ENCODE data around the gene PPIF.

PPIF gene

GRCh38 chr10:79324032-79324695, 23.1 kb upstream of the PPIF start:
- peaks cover 47 to 49% of the 10 kb centered on the region in 2 experiments for H3K4me1 ChIP-seq (ENCODE audit: control insufficient read depth in 1 of 2, insufficient read depth in 1 of 2, low read depth in 1 of 2, low read length in 1 of 2)
- TF ChIP-seq, protein P1, sequence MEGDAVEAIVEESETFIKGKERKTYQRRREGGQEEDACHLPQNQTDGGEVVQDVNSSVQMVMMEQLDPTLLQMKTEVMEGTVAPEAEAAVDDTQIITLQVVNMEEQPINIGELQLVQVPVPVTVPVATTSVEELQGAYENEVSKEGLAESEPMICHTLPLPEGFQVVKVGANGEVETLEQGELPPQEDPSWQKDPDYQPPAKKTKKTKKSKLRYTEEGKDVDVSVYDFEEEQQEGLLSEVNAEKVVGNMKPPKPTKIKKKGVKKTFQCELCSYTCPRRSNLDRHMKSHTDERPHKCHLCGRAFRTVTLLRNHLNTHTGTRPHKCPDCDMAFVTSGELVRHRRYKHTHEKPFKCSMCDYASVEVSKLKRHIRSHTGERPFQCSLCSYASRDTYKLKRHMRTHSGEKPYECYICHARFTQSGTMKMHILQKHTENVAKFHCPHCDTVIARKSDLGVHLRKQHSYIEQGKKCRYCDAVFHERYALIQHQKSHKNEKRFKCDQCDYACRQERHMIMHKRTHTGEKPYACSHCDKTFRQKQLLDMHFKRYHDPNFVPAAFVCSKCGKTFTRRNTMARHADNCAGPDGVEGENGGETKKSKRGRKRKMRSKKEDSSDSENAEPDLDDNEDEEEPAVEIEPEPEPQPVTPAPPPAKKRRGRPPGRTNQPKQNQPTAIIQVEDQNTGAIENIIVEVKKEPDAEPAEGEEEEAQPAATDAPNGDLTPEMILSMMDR (IDR thresholded peaks at IDR 0.05): no peak
- no peaks in the 10 kb centered on the region for H3K36me3 ChIP-seq
- H3K27me3 ChIP-seq: no peaks in the 10 kb centered on the region
- no peak overlapping the region for H3K4me3 ChIP-seq (ENCODE audit: low read depth in 1 of 2, low read length in 1 of 2)
- peak overlapping the region; percentile 81 for H3K27ac ChIP-seq
- H3K9me3 ChIP-seq: no peaks in the 10 kb centered on the region

DNA sequence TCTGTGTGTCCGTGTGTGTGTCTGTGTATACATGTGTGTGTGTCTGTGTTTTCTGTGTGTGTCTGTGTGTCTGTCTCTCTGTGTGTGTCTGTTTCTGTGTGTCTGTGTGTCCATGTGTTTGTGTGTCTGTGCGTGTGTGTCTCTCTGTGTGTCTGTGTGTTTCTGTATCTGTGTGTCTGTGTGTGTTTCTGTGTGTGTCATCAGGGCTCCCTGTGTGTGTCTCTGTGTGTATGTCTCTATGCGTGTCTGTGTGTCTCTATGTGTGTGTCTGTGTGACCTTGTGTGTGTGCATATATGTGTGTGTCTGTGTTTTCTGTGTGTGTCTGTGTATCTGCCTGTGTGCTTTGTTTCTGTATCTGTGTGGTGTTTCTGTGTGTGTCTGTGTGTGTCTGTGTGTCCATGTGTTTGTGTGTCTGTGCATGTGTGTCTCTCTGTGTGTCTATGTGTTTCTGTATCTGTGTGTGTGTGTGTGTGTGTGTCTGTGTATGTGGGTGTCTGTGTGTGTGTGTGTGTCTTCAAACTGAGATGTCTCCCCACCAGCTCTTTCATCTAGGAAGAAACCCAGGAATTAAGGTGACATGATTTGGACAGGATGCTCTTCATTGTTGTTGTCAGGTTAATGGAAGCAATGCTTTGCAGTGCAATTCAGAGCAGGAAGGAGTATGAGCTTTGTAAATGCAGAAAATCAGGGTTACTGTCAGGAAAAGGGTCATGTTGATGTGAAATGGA, 20.7 kb upstream of the PPIF start:
- no peaks in the 10 kb centered on the region for H3K36me3 ChIP-seq
- H3K4me1 ChIP-seq (ENCODE audit: control insufficient read depth in 1 of 2, insufficient read depth in 1 of 2, low read depth in 1 of 2, low read length in 1 of 2): peaks cover 29 to 30% of the 10 kb centered on the region in 2 experiments
- H3K9me3 ChIP-seq: no peaks in the 10 kb centered on the region
- no peaks in the 10 kb centered on the region for H3K27me3 ChIP-seq
- TF ChIP-seq, protein P1 (IDR thresholded peaks at IDR 0.05): no peak
- H3K27ac ChIP-seq: no peak overlapping the region
- no peak overlapping the region for H3K4me3 ChIP-seq (ENCODE audit: low read depth in 1 of 2, low read length in 1 of 2)

DNA sequence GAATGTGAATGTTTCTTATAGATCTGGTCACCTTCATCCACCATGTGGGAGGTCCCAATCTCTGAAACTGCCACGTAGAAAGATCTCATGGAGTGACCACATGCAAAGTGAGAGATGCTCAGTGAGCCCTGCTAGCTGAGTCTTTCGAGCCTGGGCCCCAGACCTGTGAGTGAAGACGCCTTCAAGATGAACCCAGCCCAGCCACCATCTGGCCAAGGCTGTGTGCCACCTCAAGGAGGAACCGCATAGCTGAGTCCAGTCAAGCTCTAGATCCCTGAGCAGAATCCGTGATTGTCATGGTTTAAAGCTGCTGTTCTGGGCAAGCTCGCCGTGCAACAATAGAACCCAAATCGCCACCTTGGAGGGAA, 20.2 kb upstream of the PPIF start:
- H3K27ac ChIP-seq: no peak overlapping the region
- no peak overlapping the region for H3K4me3 ChIP-seq (ENCODE audit: low read depth in 1 of 2, low read length in 1 of 2)
- H3K4me1 ChIP-seq (ENCODE audit: control insufficient read depth in 1 of 2, insufficient read depth in 1 of 2, low read depth in 1 of 2, low read length in 1 of 2): peaks cover 29 to 30% of the 10 kb centered on the region in 2 experiments
- H3K27me3 ChIP-seq: no peaks in the 10 kb centered on the region
- no peaks in the 10 kb centered on the region for H3K9me3 ChIP-seq
- no peaks in the 10 kb centered on the region for H3K36me3 ChIP-seq
- TF ChIP-seq, protein P1 (IDR thresholded peaks at IDR 0.05): no peak

- no peaks in the 10 kb centered on the region for H3K9me3 ChIP-seq
- peaks cover 19% of the 10 kb centered on the region in 2 experiments for H3K4me1 ChIP-seq (ENCODE audit: control insufficient read depth in 1 of 2, insufficient read depth in 1 of 2, low read depth in 1 of 2, low read length in 1 of 2)
- H3K4me3 ChIP-seq (ENCODE audit: low read depth in 1 of 2, low read length in 1 of 2): no peak overlapping the region
- H3K27me3 ChIP-seq: no peaks in the 10 kb centered on the region
- TF ChIP-seq, protein P1 (IDR thresholded peaks at IDR 0.05): no peak
- H3K36me3 ChIP-seq: no peaks in the 10 kb centered on the region
- no peak overlapping the region for H3K27ac ChIP-seq
Observed at GRCh38 chr10:79328147-79328701, 19.0 kb upstream of the PPIF start.

DNA sequence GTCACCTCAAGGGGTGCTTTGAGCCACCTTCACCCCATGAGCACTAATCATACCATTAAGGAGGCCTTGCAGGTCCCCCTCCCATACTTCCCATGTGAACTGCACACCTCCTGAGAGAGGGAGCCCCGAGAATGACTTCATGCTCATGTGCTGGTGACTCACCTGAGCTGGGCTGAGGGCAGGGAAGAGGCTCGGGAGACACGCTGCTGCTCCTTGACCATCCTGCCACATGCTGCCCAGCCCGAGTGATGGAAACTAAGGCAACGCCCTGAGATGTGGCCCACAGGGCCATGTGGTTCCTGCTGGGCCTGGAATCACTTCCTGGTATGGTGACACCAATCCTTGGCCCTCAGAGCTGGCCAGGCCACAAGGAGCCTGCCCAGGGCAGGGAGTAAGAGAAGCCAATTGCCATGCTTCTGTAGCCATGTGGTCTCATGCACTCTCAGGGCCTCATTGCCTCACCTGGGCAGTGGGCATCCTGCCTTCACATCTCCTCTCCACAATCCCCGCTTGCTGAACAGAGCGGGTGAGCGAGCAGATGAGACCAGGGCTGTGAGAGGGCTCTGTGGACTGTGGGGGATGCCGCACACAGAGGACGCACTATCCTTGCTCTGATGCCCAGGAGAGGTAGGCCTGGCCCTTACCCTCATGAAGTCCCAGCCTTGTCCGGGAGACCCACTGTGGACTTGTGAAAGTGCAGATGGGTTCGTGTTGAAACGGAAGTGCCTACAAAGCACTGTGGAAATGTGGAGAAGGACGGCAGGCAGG, 18.3 kb upstream of the PPIF start:
- no peaks in the 10 kb centered on the region for H3K36me3 ChIP-seq
- H3K27ac ChIP-seq: no peak overlapping the region
- no peaks in the 10 kb centered on the region for H3K9me3 ChIP-seq
- TF ChIP-seq, protein P1 (IDR thresholded peaks at IDR 0.05): no peak
- H3K4me3 ChIP-seq (ENCODE audit: low read depth in 1 of 2, low read length in 1 of 2): no peak overlapping the region
- H3K4me1 ChIP-seq (ENCODE audit: control insufficient read depth in 1 of 2, insufficient read depth in 1 of 2, low read depth in 1 of 2, low read length in 1 of 2): peaks cover 12 to 13% of the 10 kb centered on the region in 2 experiments
- H3K27me3 ChIP-seq: no peaks in the 10 kb centered on the region

All from neutrophil (primary cell).